CD4-positive, alpha-beta T cell treated with Interferon alpha-2 for 1 hour (primary cell): Measurements from ENCODE around the gene CCDC54.

Experiments used
- DNase-seq, 2 donors: peaks; one replicate each; pipeline ENCODE4 v3.0.0-alpha.2; 2020 to 2022

The CCDC54 gene

GRCh38 chr3:107395066-107395465 lies 17.8 kb downstream of the CCDC54 start:
- no peak for DNase-seq

GRCh38 chr3:107401301-107401700 lies 24.1 kb downstream of the CCDC54 start:
- DNase-seq = no peak

GRCh38 chr3:107402214-107402613 lies 25.0 kb downstream of the CCDC54 start:
- no peak for DNase-seq

GRCh38 chr3:107404727-107405469 lies 27.7 kb downstream of the CCDC54 start:
- DNase-seq = no peak

- no peak for DNase-seq
Observed at GRCh38 chr3:107407355-107407754, 30.1 kb downstream of the CCDC54 start.

- DNase-seq = no peak
Observed at GRCh38 chr3:107408513-107408912, 31.3 kb downstream of the CCDC54 start.

GRCh38 chr3:107409365-107409764 lies 32.1 kb downstream of the CCDC54 start:
- DNase-seq = no peak

GRCh38 chr3:107410606-107411005 lies 33.4 kb downstream of the CCDC54 start:
- no peak for DNase-seq

GRCh38 chr3:107411056-107411455 lies 33.8 kb downstream of the CCDC54 start:
- no peak for DNase-seq

- DNase-seq = no peak
Observed at GRCh38 chr3:107411779-107412178, 34.5 kb downstream of the CCDC54 start.

- no peak for DNase-seq
Observed at GRCh38 chr3:107412376-107412775, 35.1 kb downstream of the CCDC54 start.

GRCh38 chr3:107413264-107413663 lies 36.0 kb downstream of the CCDC54 start:
- no peak for DNase-seq

GRCh38 chr3:107414325-107414964 lies 37.2 kb downstream of the CCDC54 start:
- no peak for DNase-seq

- DNase-seq = no peak
Observed at GRCh38 chr3:107416138-107416537, 38.9 kb downstream of the CCDC54 start.

- DNase-seq = no peak
Observed at GRCh38 chr3:107416886-107417285, 39.6 kb downstream of the CCDC54 start.

- peak in 1 of 2 donors; percentile 60 for DNase-seq
Observed at GRCh38 chr3:107421170-107421792, 44.0 kb downstream of the CCDC54 start.

GRCh38 chr3:107421881-107422280 lies 44.6 kb downstream of the CCDC54 start:
- DNase-seq = no peak

GRCh38 chr3:107425033-107425432 lies 47.8 kb downstream of the CCDC54 start:
- DNase-seq = no peak

- no peak for DNase-seq
Observed at GRCh38 chr3:107426223-107426622, 49.0 kb downstream of the CCDC54 start.
